Measurements from ENCODE around the gene LRRC36. TPM values are rescaled to one million over a fixed set of nuclear protein-coding genes. Genes with fewer than 3 reads are reported as not detected.

Gene LRRC36
- total and polyA plus RNA-seq, 9 of the 15 experiments (the other 6 are each of a cell fraction or from before 2014, with no cell fraction given) = 0.09 to 0.40 (median 0.17) TPM; not detected in 1

DNA sequence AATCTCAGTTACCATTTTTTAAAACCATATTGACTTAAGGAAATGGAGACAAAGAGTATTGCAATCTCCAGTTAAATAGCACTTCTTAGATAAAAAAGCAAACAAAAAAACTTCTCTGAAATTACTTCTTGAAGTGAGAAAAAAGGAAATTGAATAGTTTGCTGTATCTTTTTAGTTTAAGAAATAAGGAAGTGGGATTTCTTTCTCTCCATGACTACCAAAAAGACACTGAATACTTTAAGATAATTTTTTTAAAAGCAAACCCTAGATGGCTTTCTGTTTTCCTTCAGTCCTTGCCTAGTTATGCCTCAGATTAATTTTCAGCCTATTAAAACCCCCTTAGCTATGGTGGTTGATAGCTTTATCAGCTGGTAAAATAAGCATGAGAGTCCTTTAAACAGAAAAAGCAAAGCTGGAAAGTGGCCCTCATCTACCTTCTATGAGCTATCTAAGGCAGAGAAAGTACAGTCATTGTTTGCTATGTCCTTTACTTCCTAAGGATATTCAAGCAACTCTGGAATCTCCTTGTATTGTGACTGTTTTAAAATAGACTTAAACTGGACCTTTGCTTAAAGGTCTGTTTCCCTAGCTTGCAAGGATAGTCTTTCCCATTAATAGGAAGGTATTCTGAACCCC lies 38.1 kb downstream of the LRRC36 start:
- H3K4me1 ChIP-seq (replicated peaks in 1 of 2; ENCODE audit: control insufficient read depth in 2 of 2, insufficient read depth in 2 of 2, low read length in 2 of 2) = no peaks in the 10 kb centered on the region
- BruUV-seq (replicated peaks) = no TSS peak

More for the DNA sequence above, 38.1 kb downstream of the LRRC36 start:
- no peak for FAIRE-seq
- CTCF ChIA-PET (ENCODE audit: low intra/inter-chr PET ratio) = no interaction called here
- TF ChIP-seq, protein P1, sequence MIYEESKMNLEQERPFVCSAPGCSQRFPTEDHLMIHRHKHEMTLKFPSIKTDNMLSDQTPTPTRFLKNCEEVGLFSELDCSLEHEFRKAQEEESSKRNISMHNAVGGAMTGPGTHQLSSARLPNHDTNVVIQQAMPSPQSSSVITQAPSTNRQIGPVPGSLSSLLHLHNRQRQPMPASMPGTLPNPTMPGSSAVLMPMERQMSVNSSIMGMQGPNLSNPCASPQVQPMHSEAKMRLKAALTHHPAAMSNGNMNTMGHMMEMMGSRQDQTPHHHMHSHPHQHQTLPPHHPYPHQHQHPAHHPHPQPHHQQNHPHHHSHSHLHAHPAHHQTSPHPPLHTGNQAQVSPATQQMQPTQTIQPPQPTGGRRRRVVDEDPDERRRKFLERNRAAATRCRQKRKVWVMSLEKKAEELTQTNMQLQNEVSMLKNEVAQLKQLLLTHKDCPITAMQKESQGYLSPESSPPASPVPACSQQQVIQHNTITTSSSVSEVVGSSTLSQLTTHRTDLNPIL (CRISPR knock-in tag; IDR thresholded peaks at IDR 0.05) = no peak
- TF ChIP-seq, protein P2, sequence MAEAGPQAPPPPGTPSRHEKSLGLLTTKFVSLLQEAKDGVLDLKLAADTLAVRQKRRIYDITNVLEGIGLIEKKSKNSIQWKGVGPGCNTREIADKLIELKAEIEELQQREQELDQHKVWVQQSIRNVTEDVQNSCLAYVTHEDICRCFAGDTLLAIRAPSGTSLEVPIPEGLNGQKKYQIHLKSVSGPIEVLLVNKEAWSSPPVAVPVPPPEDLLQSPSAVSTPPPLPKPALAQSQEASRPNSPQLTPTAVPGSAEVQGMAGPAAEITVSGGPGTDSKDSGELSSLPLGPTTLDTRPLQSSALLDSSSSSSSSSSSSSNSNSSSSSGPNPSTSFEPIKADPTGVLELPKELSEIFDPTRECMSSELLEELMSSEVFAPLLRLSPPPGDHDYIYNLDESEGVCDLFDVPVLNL (CRISPR knock-in tag; IDR thresholded peaks at IDR 0.05; ENCODE audit: low read depth) = no peak
- TF ChIP-seq, protein P3, sequence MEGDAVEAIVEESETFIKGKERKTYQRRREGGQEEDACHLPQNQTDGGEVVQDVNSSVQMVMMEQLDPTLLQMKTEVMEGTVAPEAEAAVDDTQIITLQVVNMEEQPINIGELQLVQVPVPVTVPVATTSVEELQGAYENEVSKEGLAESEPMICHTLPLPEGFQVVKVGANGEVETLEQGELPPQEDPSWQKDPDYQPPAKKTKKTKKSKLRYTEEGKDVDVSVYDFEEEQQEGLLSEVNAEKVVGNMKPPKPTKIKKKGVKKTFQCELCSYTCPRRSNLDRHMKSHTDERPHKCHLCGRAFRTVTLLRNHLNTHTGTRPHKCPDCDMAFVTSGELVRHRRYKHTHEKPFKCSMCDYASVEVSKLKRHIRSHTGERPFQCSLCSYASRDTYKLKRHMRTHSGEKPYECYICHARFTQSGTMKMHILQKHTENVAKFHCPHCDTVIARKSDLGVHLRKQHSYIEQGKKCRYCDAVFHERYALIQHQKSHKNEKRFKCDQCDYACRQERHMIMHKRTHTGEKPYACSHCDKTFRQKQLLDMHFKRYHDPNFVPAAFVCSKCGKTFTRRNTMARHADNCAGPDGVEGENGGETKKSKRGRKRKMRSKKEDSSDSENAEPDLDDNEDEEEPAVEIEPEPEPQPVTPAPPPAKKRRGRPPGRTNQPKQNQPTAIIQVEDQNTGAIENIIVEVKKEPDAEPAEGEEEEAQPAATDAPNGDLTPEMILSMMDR (IDR thresholded peaks at IDR 0.05 in 2 of 3, conservative IDR thresholded peaks at IDR 0.05 in 1 of 3; ENCODE audit: insufficient read depth in 2 of 3, low read depth in 1 of 3, low read length in 3 of 3) = no peak
- TF ChIP-seq SNIP1 (IDR thresholded peaks at IDR 0.05; ENCODE audit: low read depth) (no peak), GABPB1 (CRISPR knock-in tag; IDR thresholded peaks at IDR 0.05) (no peak), MAFG (tag; conservative IDR thresholded peaks at IDR 0.05) (no peak), DIDO1 (tag; IDR thresholded peaks at IDR 0.05; ENCODE audit: low read depth) (no peak), SMARCC2 (IDR thresholded peaks at IDR 0.05; ENCODE audit: low read depth) (no peak)
- TF ChIP-seq, protein P4, sequence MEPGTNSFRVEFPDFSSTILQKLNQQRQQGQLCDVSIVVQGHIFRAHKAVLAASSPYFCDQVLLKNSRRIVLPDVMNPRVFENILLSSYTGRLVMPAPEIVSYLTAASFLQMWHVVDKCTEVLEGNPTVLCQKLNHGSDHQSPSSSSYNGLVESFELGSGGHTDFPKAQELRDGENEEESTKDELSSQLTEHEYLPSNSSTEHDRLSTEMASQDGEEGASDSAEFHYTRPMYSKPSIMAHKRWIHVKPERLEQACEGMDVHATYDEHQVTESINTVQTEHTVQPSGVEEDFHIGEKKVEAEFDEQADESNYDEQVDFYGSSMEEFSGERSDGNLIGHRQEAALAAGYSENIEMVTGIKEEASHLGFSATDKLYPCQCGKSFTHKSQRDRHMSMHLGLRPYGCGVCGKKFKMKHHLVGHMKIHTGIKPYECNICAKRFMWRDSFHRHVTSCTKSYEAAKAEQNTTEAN (CRISPR knock-in tag; IDR thresholded peaks at IDR 0.05) = no peak
- Histone ChIP-seq H2AFZ (ENCODE audit: low read depth, low read length) (no peak overlapping the region), H3K9me1 (ENCODE audit: control insufficient read depth, insufficient read depth, low read length) (no peaks in the 10 kb centered on the region), H3K79me2 (ENCODE audit: control insufficient read depth, insufficient read depth, low read length) (no peaks in the 10 kb centered on the region), H3K36me3 (ENCODE audit: control insufficient read depth, insufficient read depth, low read length) (no peaks in the 10 kb centered on the region), H3K27me3 (ENCODE audit: control insufficient read depth in 2 of 2, insufficient read depth in 2 of 2, low read length in 2 of 2) (peaks cover 15 to 17% of the 10 kb centered on the region in 2 experiments; a peak in 4 of 5 replicates), H3K9me3 (replicated peaks; ENCODE audit: control insufficient read depth, insufficient read depth, low read depth, low read length) (no peaks in the 10 kb centered on the region), H3K4me3 (no peak overlapping the region), H3K4me2 (ENCODE audit: insufficient read depth, low read length) (no peak overlapping the region), H3K9ac (ENCODE audit: insufficient read depth in 1 of 2, low read depth in 2 of 2, low read length in 2 of 2) (no peak overlapping the region), H3K27ac (ENCODE audit: extremely low read depth, low read depth, low read length) (no peak overlapping the region), H4K20me1 (replicated peaks; ENCODE audit: control insufficient read depth, insufficient read depth, low read length) (no peaks in the 10 kb centered on the region)
- no peak for ATAC-seq
- in situ Hi-C loops (cut with MboI) (no loop called here), intact Hi-C loops (cut with micrococcal nuclease) (loop anchor here (10.0 kb wide), 1 partner anchor 50 kb away; the partner anchor contains the start of gene ZDHHC1)
- no peak for DNase-seq (ENCODE audit: extremely low read depth in 1 of 4, low spot score in 3 of 4)
- POLR2A ChIA-PET = interaction anchor here (0.8 kb wide), 1 partner anchor 22 kb away, joined by 4 read pairs; no protein-coding TSS in a partner anchor

Data from K562 (cell line).